ENCODE data around the gene REEP3.

GRCh38 chr10:63646491-63646890, 125.3 kb downstream of the REEP3 start:
- TF ChIP-seq POLR2A (IDR thresholded peaks at IDR 0.05) (no peak), CTCF (IDR thresholded peaks at IDR 0.05) (no peak), POLR2AphosphoS5 (IDR thresholded peaks at IDR 0.05) (no peak), EP300 (IDR thresholded peaks at IDR 0.05) (no peak)
